ENCODE data around the gene TIMP1. TPM values are rescaled to one million over a fixed set of nuclear protein-coding genes. Genes with fewer than 3 reads are reported as not detected.
A peak's percentile ranks its signal among the peaks of the same experiment; 100 is the strongest.

The TIMP1 gene
- total RNA-seq, 2 experiments from 2014 or later: not detected

GRCh38 chrX:47558436-47558835, 23.8 kb upstream of the TIMP1 start:
- Histone ChIP-seq H3K9me3 (ENCODE audit: low read length) (no peaks in the 10 kb centered on the region), H4K20me1 (ENCODE audit: insufficient read depth, low read length) (no peaks in the 10 kb centered on the region), H3K4me1 (ENCODE audit: insufficient read depth, low read length, poor library complexity, severe bottlenecking) (peaks cover 37% of the 10 kb centered on the region), H3K36me3 (ENCODE audit: insufficient read depth, low read length) (peaks cover 8% of the 10 kb centered on the region), H3K27ac (ENCODE audit: low read depth, low read length, poor library complexity, severe bottlenecking) (no peak overlapping the region), H3K9me2 (ENCODE audit: insufficient read depth, low read length) (no peaks in the 10 kb centered on the region), H3K79me2 (ENCODE audit: insufficient read depth, low read depth, low read length) (peaks cover 15% of the 10 kb centered on the region; the same call in 1 of the 2 replicates), H3K4me3 (ENCODE audit: low read depth, low read length, poor library complexity, severe bottlenecking) (no peak overlapping the region), H3K4me2 (ENCODE audit: low read length) (no peak overlapping the region), H2AFZ (ENCODE audit: low read length) (no peak overlapping the region)
- intact Hi-C loops (cut with micrococcal nuclease; ENCODE audit: unreplicated experiment): no loop called here
- ChIA-PET CTCF (ENCODE audit: unreplicated experiment) (no interaction called here), POLR2A (no interaction called here)
- BruUV-seq (replicated peaks): no TSS peak
- no peak for DNase-seq (ENCODE audit: low spot score)
- TF ChIP-seq CTCF (conservative IDR thresholded peaks at IDR 0.05; ENCODE audit: low read length) (no peak), EZH2phosphoT487 (IDR thresholded peaks at IDR 0.05; ENCODE audit: borderline replicate concordance, low read depth, low read length) (no peak)

GRCh38 chrX:47560179-47560933, 21.9 kb upstream of the TIMP1 start:
- H3K4me3 ChIP-seq (ENCODE audit: low read depth, low read length, poor library complexity, severe bottlenecking): peak overlapping the region; percentile 86
- H3K9me3 ChIP-seq (ENCODE audit: low read length): no peaks in the 10 kb centered on the region
- H3K79me2 ChIP-seq (ENCODE audit: insufficient read depth, low read depth, low read length): peaks cover 15% of the 10 kb centered on the region; the same call in 1 of the 2 replicates
- H3K36me3 ChIP-seq (ENCODE audit: insufficient read depth, low read length): peaks cover 27% of the 10 kb centered on the region
- peak overlapping the region; percentile 28; the same call in 1 of the 2 replicates for H2AFZ ChIP-seq (ENCODE audit: low read length)
- H3K27ac ChIP-seq (ENCODE audit: low read depth, low read length, poor library complexity, severe bottlenecking): peak overlapping the region; percentile 70
- H3K4me2 ChIP-seq (ENCODE audit: low read length): peak overlapping the region; percentile 79
- ChIA-PET POLR2A (interaction anchor here (0.9 kb wide), 1 partner anchor 9 kb away, joined by 4 read pairs; no protein-coding TSS in a partner anchor), CTCF (ENCODE audit: unreplicated experiment) (no interaction called here)
- H3K9me2 ChIP-seq (ENCODE audit: insufficient read depth, low read length): no peaks in the 10 kb centered on the region
- no peak for DNase-seq (ENCODE audit: low spot score)
- TSS peak; percentile 86 for BruUV-seq (replicated peaks)
- TF ChIP-seq EZH2phosphoT487 (IDR thresholded peaks at IDR 0.05; ENCODE audit: borderline replicate concordance, low read depth, low read length): no peak
- no peak for TF ChIP-seq CTCF (conservative IDR thresholded peaks at IDR 0.05; ENCODE audit: low read length)
- peaks cover 37% of the 10 kb centered on the region for H3K4me1 ChIP-seq (ENCODE audit: insufficient read depth, low read length, poor library complexity, severe bottlenecking)
- H4K20me1 ChIP-seq (ENCODE audit: insufficient read depth, low read length): no peaks in the 10 kb centered on the region
- intact Hi-C loops (cut with micrococcal nuclease; ENCODE audit: unreplicated experiment): loop anchor here (5.0 kb wide), 3 partner anchors 63 to 92 kb away; partner anchors contain the start of genes CFP and ELK1
